Smooth muscle cell of the brain vasculature (primary cell): Measurements from ENCODE around the gene SCP2D1.
"Not testable (repeated sequence)": the region's sequence is repeated elsewhere in the genome, so short reads cannot be mapped to it uniquely, and the experiment has no call there.

Experiments used
- DNase-seq: peaks from one replicate; pipeline ENCODE4 v3.0.0-alpha.2; 2012; ENCODE audit warnings: low read depth, low spot score

Gene SCP2D1

DNA sequence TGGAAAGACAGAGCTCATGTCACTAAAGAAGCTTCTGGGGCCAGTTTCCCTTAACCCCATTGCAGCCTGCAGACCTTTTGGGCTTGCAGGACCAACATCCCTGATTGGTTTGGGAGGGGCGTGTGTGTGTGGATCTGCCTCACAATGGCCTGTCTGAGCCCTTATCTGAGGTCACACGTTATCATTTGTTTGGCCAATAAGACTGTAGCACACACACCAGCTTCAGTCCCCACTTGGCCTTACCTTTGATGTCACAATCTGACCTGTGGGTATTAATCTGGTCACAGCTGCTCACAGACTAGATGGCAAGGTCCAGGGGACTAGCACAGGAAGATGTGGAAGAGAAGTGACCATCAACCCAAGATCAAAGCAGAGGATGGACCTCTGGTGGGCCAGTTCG lies at the start of gene SCP2D1:
TSS of gene SCP2D1 (plus strand) at position 301 of the 400 bp plus-strand sequence. CDS start at position 334, 33 bp downstream.
- DNase-seq, result no peak

GRCh38 chr20:18767676-18768075 lies 45.9 kb upstream of the SCP2D1 start:
- no peak for DNase-seq

DNA sequence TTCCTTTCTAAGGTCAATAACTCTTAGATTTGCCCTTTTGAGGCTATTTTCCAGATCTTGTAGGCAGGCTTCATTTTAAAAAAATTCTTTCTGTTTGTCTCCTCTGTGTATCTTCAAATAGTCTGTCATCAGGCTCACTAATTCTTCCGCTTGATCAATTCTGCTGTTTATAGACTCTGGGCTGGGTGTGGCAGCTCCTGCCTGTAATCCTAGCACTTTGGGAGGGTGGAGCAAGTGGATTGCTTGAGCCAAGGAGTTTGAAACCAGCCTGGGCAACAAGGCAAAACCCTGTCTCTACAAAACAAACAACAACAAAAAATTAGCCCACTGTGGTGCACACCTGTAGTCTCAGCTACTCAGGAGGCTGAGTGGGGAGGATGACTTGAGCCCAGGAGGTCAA lies 40.0 kb upstream of the SCP2D1 start:
- no peak for DNase-seq

- DNase-seq, result no peak
Observed at GRCh38 chr20:18774207-18774606, 39.4 kb upstream of the SCP2D1 start.

- no peak for DNase-seq
Observed at GRCh38 chr20:18775633-18776032, 38.0 kb upstream of the SCP2D1 start.

GRCh38 chr20:18778690-18779392 lies 34.7 kb upstream of the SCP2D1 start:
- DNase-seq, result no peak

GRCh38 chr20:18780385-18781130 lies 33.0 kb upstream of the SCP2D1 start:
- no peak for DNase-seq

DNA sequence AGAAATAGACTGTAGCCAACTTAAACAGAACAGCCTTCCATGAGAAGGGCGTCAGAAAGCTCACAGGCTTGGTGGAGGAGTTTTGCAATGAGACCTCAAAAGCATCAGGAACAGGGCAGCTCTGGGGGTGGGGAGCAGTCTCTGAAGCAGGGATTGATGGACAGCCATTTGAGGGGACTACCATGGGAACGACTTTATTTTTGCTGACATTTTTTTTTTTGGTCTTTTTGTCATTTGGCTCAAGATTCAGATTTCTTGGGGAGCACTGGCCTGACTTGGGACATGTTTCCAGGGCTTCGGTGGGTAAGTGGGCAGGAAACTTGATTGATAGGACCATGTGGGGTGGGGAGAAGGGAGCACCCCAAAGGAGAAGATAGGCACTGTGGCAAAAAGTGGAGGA lies 32.1 kb upstream of the SCP2D1 start:
- DNase-seq, result no peak

DNA sequence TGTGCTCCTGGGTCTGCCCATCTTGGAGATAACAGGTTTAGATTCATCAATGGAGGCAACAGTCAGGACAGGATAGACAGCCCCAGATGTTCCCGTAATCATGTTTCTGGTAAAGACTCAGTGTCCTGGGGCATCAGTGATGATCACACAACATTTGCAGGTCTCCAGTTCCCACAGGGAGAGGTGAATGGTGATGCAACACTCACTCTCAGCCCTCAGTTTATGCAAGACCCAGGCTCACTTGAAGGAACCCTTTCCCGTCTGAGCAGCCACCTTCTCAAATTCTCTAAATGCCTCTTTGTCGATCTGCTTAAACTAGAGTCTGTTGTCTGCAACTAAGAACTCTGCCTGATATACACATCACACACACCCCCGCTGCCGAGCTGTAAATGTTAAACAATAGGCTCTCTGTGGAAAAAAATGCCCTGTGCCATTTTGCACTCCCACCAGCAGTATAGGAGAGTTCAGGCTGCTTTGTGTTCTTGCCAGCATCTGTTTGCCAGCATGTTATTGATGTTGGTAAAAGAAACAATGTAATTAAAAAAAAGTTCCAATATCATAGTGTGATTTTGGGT lies 30.1 kb upstream of the SCP2D1 start:
- no peak for DNase-seq

GRCh38 chr20:18787046-18787445 lies 26.5 kb upstream of the SCP2D1 start:
- not testable (repeated sequence) for DNase-seq

GRCh38 chr20:18788021-18788420 lies 25.6 kb upstream of the SCP2D1 start:
- DNase-seq, result no peak

- DNase-seq, result no peak
Observed at GRCh38 chr20:18790787-18791186, 22.8 kb upstream of the SCP2D1 start.

GRCh38 chr20:18793625-18794427 lies 19.8 kb upstream of the SCP2D1 start:
- DNase-seq, result peak; percentile 74

- DNase-seq, result no peak
Observed at GRCh38 chr20:18794428-18794787, 19.2 kb upstream of the SCP2D1 start.

DNA sequence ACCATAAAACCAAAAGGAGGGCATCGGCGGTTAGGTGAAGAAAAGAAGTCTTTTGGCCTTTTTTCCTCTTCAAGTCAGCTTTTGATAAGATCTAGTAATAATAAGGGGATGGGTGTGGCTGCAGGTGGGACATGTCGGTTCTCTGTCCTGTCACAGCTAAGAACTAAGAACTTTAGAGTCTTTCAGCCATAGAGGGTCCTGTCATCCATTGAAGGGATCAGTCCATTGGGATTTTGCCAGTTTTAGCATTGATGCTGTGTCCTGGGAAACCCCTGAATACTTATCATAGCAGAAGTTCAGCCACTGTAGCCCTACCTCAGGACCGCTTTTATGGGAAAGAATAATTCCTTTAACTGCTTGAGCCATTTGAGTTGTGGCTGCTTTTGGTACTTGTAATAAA lies 18.2 kb upstream of the SCP2D1 start:
- DNase-seq, result no peak

DNA sequence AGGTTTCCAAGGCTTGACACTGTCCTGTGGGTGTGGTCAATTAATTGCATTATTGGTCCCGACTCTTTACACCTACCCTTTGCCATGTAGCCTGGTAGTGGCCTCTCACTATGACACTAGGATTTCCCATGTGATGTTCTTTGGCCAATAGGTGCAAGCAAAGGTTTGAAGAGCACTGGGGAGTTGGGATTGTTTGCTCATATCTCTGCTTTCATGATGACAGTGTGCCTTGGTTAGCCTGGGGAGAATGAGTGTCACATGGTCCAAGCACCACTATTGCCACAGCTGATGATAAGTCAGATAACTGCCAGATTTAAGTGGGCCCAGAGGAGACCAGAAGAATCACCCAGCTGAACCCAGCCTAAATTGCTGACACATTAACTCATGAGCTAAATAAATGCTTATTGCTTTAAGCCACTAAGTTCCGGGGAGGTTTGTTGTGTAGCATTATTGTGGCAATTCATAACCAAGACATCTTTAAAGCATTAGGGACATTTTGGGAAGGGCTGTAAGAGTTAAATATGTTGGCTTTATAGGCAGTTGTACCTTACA lies 17.2 kb upstream of the SCP2D1 start:
- no peak for DNase-seq

DNA sequence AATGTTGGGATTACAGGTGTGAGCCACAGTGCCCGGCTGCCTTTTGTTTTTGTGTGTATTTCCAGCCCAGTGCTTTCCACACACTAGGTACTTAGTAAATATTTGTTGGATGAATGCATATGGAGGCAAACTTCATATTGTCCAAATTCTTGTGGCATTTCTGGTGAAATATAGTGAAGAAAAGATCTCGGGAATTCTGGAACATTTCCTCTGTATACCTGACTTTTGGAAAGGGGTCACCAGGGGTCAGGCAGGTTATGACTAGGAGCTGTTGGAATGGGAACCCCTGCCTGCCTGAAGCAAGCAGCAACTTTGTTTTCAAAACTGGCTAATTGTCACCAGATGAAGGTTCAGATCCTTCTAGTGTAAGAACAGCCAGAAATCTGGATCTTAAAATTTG lies 12.1 kb upstream of the SCP2D1 start:
- no peak for DNase-seq

DNA sequence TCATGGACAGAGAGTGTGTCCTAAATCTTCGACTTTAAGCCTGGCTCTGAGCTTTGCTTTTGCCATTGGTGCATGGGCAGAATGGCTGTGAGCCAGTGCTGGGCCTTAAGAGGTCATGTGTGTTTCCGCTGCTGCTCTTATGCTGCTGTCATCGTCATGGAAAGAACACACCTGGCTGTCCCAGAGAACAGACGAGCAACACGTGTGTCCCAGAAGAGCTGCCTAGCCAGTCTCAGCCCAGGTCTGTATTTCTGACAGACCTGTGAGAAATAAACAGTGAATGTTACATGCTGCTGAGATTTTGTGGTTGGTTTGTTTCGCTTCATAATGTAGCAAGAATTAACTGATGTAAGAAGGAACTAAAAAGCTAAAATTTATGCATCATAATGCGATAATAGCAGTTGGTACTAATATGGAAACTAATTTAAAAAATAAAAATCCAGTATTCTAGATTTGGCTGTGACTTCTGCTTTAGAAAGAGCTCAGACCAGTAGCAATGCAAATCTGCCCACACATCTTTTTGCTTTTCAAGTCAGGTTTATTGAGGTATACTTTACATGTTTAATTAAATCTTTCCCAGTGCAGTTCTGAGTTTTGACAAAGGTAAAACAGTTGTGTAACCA lies 11.5 kb upstream of the SCP2D1 start:
- DNase-seq, result no peak

DNA sequence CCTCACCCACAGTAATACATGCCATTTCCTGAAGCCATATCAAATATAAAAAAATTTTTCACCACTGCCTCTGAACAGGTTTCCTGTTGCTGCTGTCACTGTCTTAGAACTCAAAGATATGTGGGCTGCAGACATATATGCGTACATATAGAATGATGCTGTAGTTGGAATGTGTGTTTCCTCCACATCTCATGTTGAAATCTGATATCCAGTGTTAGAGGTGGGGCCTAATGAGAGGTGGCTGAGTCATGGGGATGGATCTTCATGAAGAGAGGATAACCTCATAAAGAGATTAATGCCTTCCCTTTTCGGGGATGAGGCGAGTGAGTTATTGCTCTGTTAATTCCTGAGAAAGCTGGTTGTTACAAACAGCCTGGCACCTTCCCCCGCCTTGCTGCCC lies 7.7 kb upstream of the SCP2D1 start:
- no peak for DNase-seq

DNA sequence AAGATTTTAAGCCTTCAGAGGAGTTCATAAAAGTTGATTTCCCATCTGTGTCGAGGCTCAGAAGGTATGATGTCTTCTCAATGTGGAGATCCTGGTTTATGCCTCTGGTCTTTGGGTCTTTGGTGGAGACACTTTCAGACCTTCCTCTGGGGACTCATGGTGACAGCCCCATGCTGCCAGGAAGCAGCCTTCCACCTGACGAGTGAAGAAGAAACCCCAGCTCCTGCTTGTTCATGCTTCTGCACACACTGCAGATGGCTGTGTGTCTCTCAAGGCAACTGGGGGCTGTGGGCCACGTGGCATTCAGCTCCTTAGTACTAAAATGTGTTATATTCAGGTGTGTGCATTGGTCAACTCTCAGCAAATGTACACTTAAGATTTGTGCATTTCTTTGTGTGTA lies 4.9 kb upstream of the SCP2D1 start:
- no peak for DNase-seq

DNA sequence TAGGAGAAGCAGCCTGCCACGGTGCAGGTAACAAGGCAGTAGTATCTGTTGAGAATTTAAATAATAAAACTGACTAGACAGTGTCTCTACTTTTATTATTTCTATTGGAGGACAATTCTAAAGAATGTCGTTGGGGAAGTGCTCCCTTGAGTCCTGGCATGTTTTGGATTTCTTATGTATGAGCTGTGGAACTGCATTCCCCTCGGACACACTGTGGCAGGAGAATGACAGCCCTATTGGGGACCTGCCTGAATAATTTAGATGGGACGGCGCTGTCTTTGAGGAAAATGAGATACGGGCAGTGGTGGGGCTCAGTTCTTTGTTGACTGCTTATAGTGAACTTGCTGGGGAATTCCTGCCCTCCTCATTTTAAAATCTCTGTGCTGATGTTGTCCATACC lies 2.4 kb upstream of the SCP2D1 start:
- no peak for DNase-seq
